Endothelial cell of umbilical vein (primary cell): Measurements from ENCODE around the gene MSH3. TPM values are rescaled to one million over a fixed set of nuclear protein-coding genes. Genes with fewer than 3 reads are reported as not detected.

Source experiments
- BruUV-seq: library from RNA; stranded (reverse); fragments of 400-500 nt; replicated peaks from 2 replicates; lab custom pipeline; 2021; lab: Mats Ljungman, UMichigan
- CTCF ChIA-PET: fragments of 300-600, 350-600 bp; sonication (Branson Sonifier 250); formaldehyde crosslinking; loops from one replicate; lab custom pipeline; 2021; ENCODE audit warnings: antibody characterized with exemption, inconsistent platforms; lab: Charles Lee
- POLR2A ChIA-PET: fragments of 300-600, 350-600 bp; sonication (Branson Sonifier 250); formaldehyde crosslinking; loops from one replicate; lab custom pipeline; 2021; ENCODE audit warnings: antibody characterized with exemption, inconsistent platforms; lab: Charles Lee
- DNase-seq: peaks from one replicate; pipeline ENCODE4 v3.0.0-alpha.2; 2011; ENCODE audit warnings: low read depth, low spot score
- FAIRE-seq: peaks from 2 replicates; lab custom pipeline; 2011; peaks lifted over from hg19 to GRCh38; lab: Jason Lieb, UNC
- H2AFZ ChIP-seq: 2 replicates; pipeline ENCODE4 v1.6.0; 2012; ENCODE audit warnings: low read depth, low read length, control low read depth, inconsistent platforms
- H3K27ac ChIP-seq: 2 replicates; pipeline ENCODE4 v1.5.1; 2011; ENCODE audit warnings: low read depth, mild to moderate bottlenecking, control low read depth, low read length, moderate library complexity; ENCODE audit not compliant: insufficient read depth
- H3K27me3 ChIP-seq, 2 experiments: 2 replicates each; pipeline versions ENCODE4 v1.6.0 to v1.6.1; 2011; ENCODE audit warnings: low read length in 2 of 2, mixed read lengths in 1 of 2; ENCODE audit not compliant: control insufficient read depth in 2 of 2, insufficient read depth in 2 of 2
- H3K36me3 ChIP-seq, 2 experiments: 2 replicates in 1 of 2; 3 replicates in 1 of 2; pipeline ENCODE4 v1.5.1; 2011; ENCODE audit warnings: low read length in 2 of 2, mild to moderate bottlenecking in 1 of 2, moderate library complexity in 1 of 2; ENCODE audit not compliant: control insufficient read depth in 2 of 2, insufficient read depth in 2 of 2; ENCODE audit errors: extremely low read depth in 1 of 2
- H3K4me1 ChIP-seq: 3 replicates; pipeline ENCODE4 v1.5.1; 2011; ENCODE audit warnings: mild to moderate bottlenecking, low read length; ENCODE audit not compliant: control insufficient read depth, insufficient read depth; ENCODE audit errors: extremely low read depth
- H3K4me2 ChIP-seq: 2 replicates; pipeline ENCODE4 v1.6.1; 2011; ENCODE audit warnings: low read length, control low read depth, mixed read lengths; ENCODE audit not compliant: insufficient read depth
- H3K4me3 ChIP-seq, 3 experiments: fragments of 200-600 bp in 1 of 3; sonication (generic), shearing (Covaris generic) in 1 of 3; replicated peaks in 1 of 3; 2 replicates each; pipeline ENCODE4 v1.5.1; 2011 to 2016; ENCODE audit warnings: control low read depth in 3 of 3, low read length in 3 of 3, mild to moderate bottlenecking in 2 of 3, inconsistent platforms in 1 of 3, low read depth in 1 of 3, moderate library complexity in 1 of 3; ENCODE audit not compliant: insufficient read depth in 1 of 3
- H3K79me2 ChIP-seq: 2 replicates; pipeline ENCODE4 v1.6.0; 2012; ENCODE audit warnings: low read length, inconsistent platforms; ENCODE audit not compliant: control insufficient read depth, insufficient read depth
- H3K9ac ChIP-seq: replicated peaks from 2 replicates; pipeline ENCODE3; 2011; ENCODE audit warnings: low read length, control low read depth; ENCODE audit not compliant: insufficient read depth; ENCODE audit errors: extremely low read depth
- H3K9me1 ChIP-seq: replicated peaks from 3 replicates; pipeline ENCODE4 v1.6.0; 2011; ENCODE audit warnings: mild to moderate bottlenecking, low read length; ENCODE audit not compliant: control insufficient read depth, insufficient read depth; ENCODE audit errors: extremely low read depth
- H3K9me3 ChIP-seq: replicated peaks from 2 replicates; pipeline ENCODE4 v1.5.1; 2012; ENCODE audit warnings: low read length, inconsistent platforms; ENCODE audit not compliant: control insufficient read depth, insufficient read depth
- H4K20me1 ChIP-seq: replicated peaks from 2 replicates; pipeline ENCODE3; 2011; ENCODE audit warnings: mild to moderate bottlenecking, low read length; ENCODE audit not compliant: control insufficient read depth, insufficient read depth; ENCODE audit errors: extremely low read depth
- CTCF ChIP-seq, 2 donors: IDR thresholded peaks; 1 replicate in 1 of 2; 2 replicates in 1 of 2; pipeline ENCODE4 v1.5.1; 2011; ENCODE audit warnings: low read length in 2 of 2, mild to moderate bottlenecking in 2 of 2, moderate library complexity in 2 of 2, control low read depth in 1 of 2, inconsistent platforms in 1 of 2, low read depth in 1 of 2; ENCODE audit not compliant: insufficient read depth in 1 of 2; ENCODE audit errors: extremely low read depth in 1 of 2
- EZH2 ChIP-seq: IDR thresholded peaks from 2 replicates; pipeline ENCODE4 v1.6.1; 2012; ENCODE audit warnings: borderline replicate concordance, low read depth, mild to moderate bottlenecking, moderate library complexity, low read length, inconsistent platforms; ENCODE audit not compliant: severe bottlenecking
- FOS ChIP-seq: IDR thresholded peaks from 2 replicates; pipeline ENCODE4 v1.6.1; 2011; ENCODE audit warnings: mild to moderate bottlenecking, low read length, moderate library complexity, borderline replicate concordance; ENCODE audit not compliant: insufficient read depth
- GATA2 ChIP-seq: IDR thresholded peaks from 2 replicates; pipeline ENCODE4 v1.7.0; 2011; ENCODE audit warnings: low read depth, mild to moderate bottlenecking, moderate library complexity, mixed read lengths, low read length; ENCODE audit not compliant: insufficient read length, insufficient read depth
- JUN ChIP-seq: IDR thresholded peaks from 2 replicates; pipeline ENCODE4 v1.6.1; 2011; ENCODE audit warnings: borderline replicate concordance, low read depth; ENCODE audit not compliant: insufficient read length, insufficient read depth
- MAX ChIP-seq: IDR thresholded peaks from 2 replicates; pipeline ENCODE4 v1.6.1; 2011; ENCODE audit not compliant: insufficient read depth, insufficient read length
- MYC ChIP-seq: IDR thresholded peaks from one replicate; pipeline ENCODE4 v1.6.1; 2011; ENCODE audit warnings: mild to moderate bottlenecking, low read depth, low read length
- POLR2A ChIP-seq: IDR thresholded peaks from 2 replicates; pipeline ENCODE4 v1.6.1; 2012; ENCODE audit warnings: low read depth, mild to moderate bottlenecking, control low read depth, low read length
- POLR2AphosphoS5 ChIP-seq: IDR thresholded peaks from 2 replicates; pipeline ENCODE4 v1.6.1; 2012; ENCODE audit warnings: low read depth, mild to moderate bottlenecking, control low read depth, low read length, moderate library complexity; ENCODE audit not compliant: insufficient read depth
- dilution Hi-C: fragments of 300-500 bp; cut with MboI; formaldehyde crosslinking; loops from one replicate; pipeline ENCODE4 v1.15.0; 2019; ENCODE audit warnings: low sequenced_read_pairs; ENCODE audit not compliant: extremely low pct_ligation_motif_present
- intact Hi-C: fragments of 100-400 bp; cut with micrococcal nuclease; formaldehyde crosslinking; loops from one replicate; pipeline ENCODE4 v1.10.0; 2022
- polyA plus RNA-seq, 4 experiments: library from polyadenylated mRNA; depleted of rRNA in 3 of 4; stranded (reverse) in 3 of 4; unstranded in 1 of 4; fragments of >200 nt; gene quantifications; 2 replicates each; pipeline versions ENCODE4 v1.2.1 to v1.2.3, GENCODE V29; 2011 to 2012; ENCODE audit warnings: missing spikeins in 1 of 4
- total RNA-seq: library from RNA; stranded (reverse); gene quantifications from 2 replicates; pipeline ENCODE4 v1.2.3, GENCODE V29; 2021

MSH3 gene
- total and polyA plus RNA-seq, 2 donors (not counting 3 experiments of a cell fraction or from before 2014, with no cell fraction given), result 2.0 to 13.0 TPM

DNA sequence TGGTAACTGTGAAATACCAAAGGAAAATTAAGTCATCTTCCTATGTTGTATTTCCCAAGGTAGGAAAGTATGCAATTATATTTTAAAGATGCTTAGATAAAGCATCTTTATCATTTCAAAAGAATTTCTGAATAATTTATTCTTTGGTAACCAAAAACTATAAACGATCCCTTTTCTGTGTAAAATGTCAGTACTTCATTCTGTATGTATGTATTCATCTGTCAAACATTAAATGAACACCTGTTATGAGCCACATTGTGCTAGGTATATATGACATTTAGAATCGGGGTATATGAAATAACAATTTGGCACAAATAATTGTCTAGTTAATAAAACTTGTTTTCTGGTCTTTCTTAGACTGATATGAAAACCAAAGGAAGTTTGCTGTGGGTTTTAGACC, 89.7 kb downstream of the MSH3 start:
- H3K4me1 ChIP-seq, result no peaks in the 10 kb centered on the region
- no peak overlapping the region for H2AFZ ChIP-seq
- H4K20me1 ChIP-seq, result no peaks in the 10 kb centered on the region
- no peak for TF ChIP-seq POLR2A
- TF ChIP-seq JUN, result no peak
- dilution Hi-C loops (no loop called here), intact Hi-C loops (no loop called here)
- no peaks in the 10 kb centered on the region for H3K9me1 ChIP-seq
- ChIA-PET POLR2A (no interaction called here), CTCF (no interaction called here)
- H3K9me3 ChIP-seq, result no peaks in the 10 kb centered on the region
- H3K27me3 ChIP-seq, result no peaks in the 10 kb centered on the region
- DNase-seq (no peak), FAIRE-seq (no peak)
- H3K27ac ChIP-seq, result no peak overlapping the region
- no TSS peak for BruUV-seq
- no peak overlapping the region for H3K9ac ChIP-seq
- H3K79me2 ChIP-seq, result no peaks in the 10 kb centered on the region
- H3K4me3 ChIP-seq, result no peak overlapping the region
- H3K4me2 ChIP-seq, result no peak overlapping the region
- peaks cover 0 to 5% of the 10 kb centered on the region in 2 experiments for H3K36me3 ChIP-seq

- no TSS peak for BruUV-seq
- Histone ChIP-seq H2AFZ (no peak overlapping the region), H3K79me2 (no peaks in the 10 kb centered on the region), H3K9me3 (no peaks in the 10 kb centered on the region), H3K9me1 (no peaks in the 10 kb centered on the region), H4K20me1 (no peaks in the 10 kb centered on the region), H3K9ac (no peak overlapping the region), H3K4me2 (no peak overlapping the region), H3K4me3 (no peak overlapping the region), H3K4me1 (no peaks in the 10 kb centered on the region), H3K36me3 (peaks cover 0 to 5% of the 10 kb centered on the region in 2 experiments), H3K27ac (no peak overlapping the region), H3K27me3 (no peaks in the 10 kb centered on the region)
- CTCF ChIA-PET, result no interaction called here
- dilution Hi-C loops (no loop called here), intact Hi-C loops (no loop called here)
- TF ChIP-seq MAX, result no peak
- no peak for TF ChIP-seq POLR2A
- no peak for TF ChIP-seq POLR2AphosphoS5
- no peak for TF ChIP-seq CTCF (IDR thresholded peaks at IDR 0.05; ENCODE audit: extremely low read depth in 1 of 2, insufficient read depth in 1 of 2, low read depth in 1 of 2, low read length in 2 of 2)
- TF ChIP-seq EZH2, result no peak
- no peak for TF ChIP-seq GATA2
- TF ChIP-seq FOS, result no peak
- no peak for TF ChIP-seq JUN
- TF ChIP-seq MYC, result no peak
- POLR2A ChIA-PET, result no interaction called here
- DNase-seq, result no peak
- no peak for FAIRE-seq
Measured at GRCh38 chr5:80745490-80745889, 91.0 kb downstream of the MSH3 start.
